Colonic mucosa (tissue), 4 donors: ENCODE results near the gene TENM3. TPM values are rescaled to one million over a fixed set of nuclear protein-coding genes. Genes with fewer than 3 reads are reported as not detected.
"Not testable (repeated sequence)": the region's sequence is repeated elsewhere in the genome, so short reads cannot be mapped to it uniquely, and the experiment has no call there.

ENCODE experiments used
- DNase-seq: peaks from one replicate; pipeline ENCODE4 v3.0.0-alpha.2; 2020
- H3K27ac ChIP-seq: fragments of 200-600 bp; one replicate; pipeline ENCODE4 v1.8.0; 2021
- H3K27me3 ChIP-seq: fragments of 200-600 bp; one replicate; pipeline ENCODE4 v1.8.0; 2021
- H3K36me3 ChIP-seq: fragments of 200-600 bp; one replicate; pipeline ENCODE4 v1.8.0; 2021
- H3K4me1 ChIP-seq: fragments of 200-600 bp; one replicate; pipeline ENCODE4 v1.8.0; 2021; ENCODE audit warnings: mild to moderate bottlenecking
- H3K4me3 ChIP-seq: fragments of 200-600 bp; one replicate; pipeline ENCODE4 v1.8.0; 2021
- H3K9ac ChIP-seq, 2 donors: one replicate each; pipeline ENCODE4 v1.7.0; 2013; ENCODE audit warnings: control low read depth in 2 of 2, low read depth in 2 of 2, low read length in 2 of 2
- H3K9me3 ChIP-seq: fragments of 200-600 bp; one replicate; pipeline ENCODE4 v1.8.0; 2021
- intact Hi-C: fragments of 100-400 bp; cut with DNase I; formaldehyde crosslinking; loops from one replicate; pipeline ENCODE4 v1.14.1; 2022
- total RNA-seq, 2 donors: library from RNA; stranded (reverse); fragmentation: NEBNext Ultra II Directional in 1 of 2; extraction: Animal tissue kit (Norgen Biotek cat#: 25700) in 1 of 2; gene quantifications; one replicate each; pipeline ENCODE4 v1.2.1, GENCODE V29; 2021
- TF ChIP-seq, protein P1 (sequence below): fragments of 200-600 bp; IDR thresholded peaks from one replicate; pipeline ENCODE4 v1.8.0; 2022; ENCODE audit warnings: antibody characterized with exemption, mild to moderate bottlenecking
- donor health status: healthy.
- donor health status: DM: no; HTN: no; CAD: no.
- donor health status: DM: no; HTN: no; CAD: no.

The TENM3 gene
- total RNA-seq, 2 donors from 2014 or later: 0.32 to 1.6 TPM

DNA sequence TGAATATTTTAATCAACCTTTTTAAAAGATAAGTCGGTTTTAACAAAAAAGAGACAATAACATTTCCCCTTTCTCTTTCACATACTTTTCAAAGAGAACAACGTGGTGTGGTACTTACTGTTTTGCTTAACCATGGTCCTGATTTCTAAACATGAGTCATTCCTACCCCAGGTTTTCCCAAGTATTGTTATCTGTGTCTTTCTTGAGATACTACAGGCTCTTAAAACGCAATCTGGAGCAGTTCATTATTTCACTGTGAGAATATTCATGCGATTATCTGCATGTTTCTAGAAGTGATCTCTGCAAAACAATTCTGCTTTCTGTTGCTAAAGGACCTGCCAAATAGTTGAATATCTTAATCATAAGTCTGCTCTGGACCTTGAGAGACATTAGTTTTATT is 127.3 kb downstream of the TENM3 start:
- Histone ChIP-seq H3K36me3 (no peaks in the 10 kb centered on the region), H3K9ac (no peak overlapping the region), H3K27ac (no peak overlapping the region), H3K4me3 (no peak overlapping the region), H3K4me1 (no peaks in the 10 kb centered on the region), H3K9me3 (no peaks in the 10 kb centered on the region), H3K27me3 (no peaks in the 10 kb centered on the region)
- TF ChIP-seq, protein P1, sequence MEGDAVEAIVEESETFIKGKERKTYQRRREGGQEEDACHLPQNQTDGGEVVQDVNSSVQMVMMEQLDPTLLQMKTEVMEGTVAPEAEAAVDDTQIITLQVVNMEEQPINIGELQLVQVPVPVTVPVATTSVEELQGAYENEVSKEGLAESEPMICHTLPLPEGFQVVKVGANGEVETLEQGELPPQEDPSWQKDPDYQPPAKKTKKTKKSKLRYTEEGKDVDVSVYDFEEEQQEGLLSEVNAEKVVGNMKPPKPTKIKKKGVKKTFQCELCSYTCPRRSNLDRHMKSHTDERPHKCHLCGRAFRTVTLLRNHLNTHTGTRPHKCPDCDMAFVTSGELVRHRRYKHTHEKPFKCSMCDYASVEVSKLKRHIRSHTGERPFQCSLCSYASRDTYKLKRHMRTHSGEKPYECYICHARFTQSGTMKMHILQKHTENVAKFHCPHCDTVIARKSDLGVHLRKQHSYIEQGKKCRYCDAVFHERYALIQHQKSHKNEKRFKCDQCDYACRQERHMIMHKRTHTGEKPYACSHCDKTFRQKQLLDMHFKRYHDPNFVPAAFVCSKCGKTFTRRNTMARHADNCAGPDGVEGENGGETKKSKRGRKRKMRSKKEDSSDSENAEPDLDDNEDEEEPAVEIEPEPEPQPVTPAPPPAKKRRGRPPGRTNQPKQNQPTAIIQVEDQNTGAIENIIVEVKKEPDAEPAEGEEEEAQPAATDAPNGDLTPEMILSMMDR: no peak
- intact Hi-C loops: no loop called here
- DNase-seq: no peak

DNA sequence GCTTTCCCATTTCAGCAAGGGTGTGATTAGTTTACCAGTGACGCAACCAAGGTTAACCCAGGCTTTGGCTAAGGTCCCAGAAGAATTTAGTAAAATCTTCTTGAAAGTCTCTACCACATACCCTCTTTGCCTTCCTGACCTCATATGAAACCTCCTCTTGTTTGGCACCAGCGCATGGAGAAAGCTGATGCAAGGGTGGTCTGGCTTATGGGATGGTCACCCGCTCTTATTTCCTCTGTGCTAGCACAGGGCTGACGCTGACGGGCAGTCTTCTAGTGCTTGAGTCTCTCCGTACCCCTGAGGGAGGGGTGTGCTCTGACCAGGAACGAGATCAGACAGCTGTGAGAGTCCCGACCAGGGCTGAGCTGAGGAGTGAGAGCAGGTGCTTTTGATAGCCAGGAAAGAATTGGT is 137.6 kb downstream of the TENM3 start:
- H3K4me3 ChIP-seq: no peak overlapping the region
- DNase-seq: no peak
- no peak overlapping the region for H3K27ac ChIP-seq
- no peaks in the 10 kb centered on the region for H3K27me3 ChIP-seq
- intact Hi-C loops: no loop called here
- no peak overlapping the region for H3K9ac ChIP-seq
- no peaks in the 10 kb centered on the region for H3K4me1 ChIP-seq
- no peaks in the 10 kb centered on the region for H3K36me3 ChIP-seq
- H3K9me3 ChIP-seq: no peaks in the 10 kb centered on the region
- TF ChIP-seq, protein P1: no peak

- H3K9me3 ChIP-seq: no peaks in the 10 kb centered on the region
- H3K27ac ChIP-seq: no peak overlapping the region
- H3K27me3 ChIP-seq: no peaks in the 10 kb centered on the region
- TF ChIP-seq, protein P1: no peak
- no peak overlapping the region for H3K4me3 ChIP-seq
- H3K9ac ChIP-seq: no peak overlapping the region
- no peaks in the 10 kb centered on the region for H3K4me1 ChIP-seq
- intact Hi-C loops: no loop called here
- H3K36me3 ChIP-seq: no peaks in the 10 kb centered on the region
- DNase-seq: no peak
These were observed 139.7 kb downstream of the TENM3 start for GRCh38 chr4:182382941-182383340.

DNA sequence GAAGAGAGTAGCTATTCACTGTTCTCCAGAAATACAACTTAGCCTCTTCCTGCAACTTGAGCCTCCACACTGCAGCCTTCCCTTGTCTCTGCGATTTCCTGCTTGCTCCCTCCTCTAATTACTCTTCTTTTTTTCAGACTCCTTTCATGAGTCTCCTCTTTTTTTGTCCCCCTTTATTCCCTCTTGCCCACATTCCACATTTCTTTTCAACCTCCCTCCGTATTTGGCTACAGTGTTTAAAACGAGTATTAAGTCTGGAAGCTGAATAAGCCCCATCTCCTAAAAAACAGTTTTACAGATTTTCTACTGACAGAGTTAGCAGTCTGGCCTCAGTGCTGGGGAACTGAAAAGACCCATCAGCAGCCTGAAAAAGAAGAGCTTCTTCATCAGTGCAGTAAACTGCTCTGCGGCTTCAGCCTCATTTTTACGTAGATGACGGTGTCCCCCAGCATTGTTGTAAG is 141.5 kb downstream of the TENM3 start:
- H3K9me3 ChIP-seq: no peaks in the 10 kb centered on the region
- H3K27me3 ChIP-seq: no peaks in the 10 kb centered on the region
- H3K9ac ChIP-seq: no peak overlapping the region
- no peak overlapping the region for H3K27ac ChIP-seq
- intact Hi-C loops: no loop called here
- H3K4me3 ChIP-seq: no peak overlapping the region
- DNase-seq: no peak
- TF ChIP-seq, protein P1: no peak
- H3K36me3 ChIP-seq: no peaks in the 10 kb centered on the region
- H3K4me1 ChIP-seq: no peaks in the 10 kb centered on the region

GRCh38 chr4:182385897-182386296 is 142.7 kb downstream of the TENM3 start:
- H3K27me3 ChIP-seq: no peaks in the 10 kb centered on the region
- no peaks in the 10 kb centered on the region for H3K9me3 ChIP-seq
- H3K36me3 ChIP-seq: no peaks in the 10 kb centered on the region
- no peaks in the 10 kb centered on the region for H3K4me1 ChIP-seq
- no peak overlapping the region for H3K9ac ChIP-seq
- TF ChIP-seq, protein P1: no peak
- DNase-seq: no peak
- intact Hi-C loops: no loop called here
- no peak overlapping the region for H3K27ac ChIP-seq
- no peak overlapping the region for H3K4me3 ChIP-seq

GRCh38 chr4:182386576-182386975 is 143.4 kb downstream of the TENM3 start:
- H3K27me3 ChIP-seq, H3K4me3 ChIP-seq, DNase-seq, H3K27ac ChIP-seq, intact Hi-C loops, H3K9ac ChIP-seq, H3K9me3 ChIP-seq, H3K36me3 ChIP-seq, H3K4me1 ChIP-seq: not testable (repeated sequence)
